ENCODE results near the gene AMT. TPM values are rescaled to one million over a fixed set of nuclear protein-coding genes. Genes with fewer than 3 reads are reported as not detected.

The AMT gene
- total and polyA plus RNA-seq, 2 of the 13 experiments (the other 11 are each of a cell fraction or from before 2014, with no cell fraction given) = 35.3 to 59.0 TPM

DNA sequence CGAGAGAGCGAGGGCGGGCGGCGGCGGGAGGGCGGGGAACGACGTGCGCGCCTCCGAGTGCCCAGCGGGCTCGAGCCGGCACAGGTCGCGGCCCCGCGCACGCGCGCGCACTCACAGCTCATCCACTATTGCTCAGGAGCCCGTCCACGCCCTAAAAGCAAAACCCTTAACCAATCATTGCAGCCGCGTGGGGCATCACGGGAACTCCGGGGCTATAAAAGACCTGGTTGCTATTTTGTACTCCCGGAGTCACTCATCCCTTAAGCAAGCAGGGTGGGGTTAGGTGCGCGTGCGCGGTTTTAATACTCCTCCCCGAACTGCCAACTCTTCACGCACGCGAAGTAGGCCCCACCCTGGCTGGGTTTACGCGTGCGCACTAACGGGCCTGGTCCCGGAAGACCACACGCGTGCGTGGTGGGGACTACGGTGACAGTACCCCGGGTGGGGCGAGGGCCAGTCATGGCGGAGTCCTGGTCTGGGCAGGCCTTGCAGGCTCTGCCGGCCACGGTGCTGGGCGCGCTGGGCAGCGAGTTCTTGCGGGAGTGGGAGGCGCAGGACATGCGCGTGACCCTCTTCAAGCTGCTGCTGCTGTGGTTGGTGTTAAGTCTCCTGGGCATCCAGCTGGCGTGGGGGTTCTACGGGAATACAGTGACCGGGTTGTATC is 10.2 kb downstream of the AMT start, which contains the start of the genes RHOA and TCTA (continued):
- TF ChIP-seq ZNF646 (CRISPR knock-in tag; IDR thresholded peaks at IDR 0.05) (no peak), ELF3 (CRISPR knock-in tag; IDR thresholded peaks at IDR 0.05) (peak; percentile 53; the same call in 1 of the 2 replicates), SRY (CRISPR knock-in tag; IDR thresholded peaks at IDR 0.05) (peak; percentile 88), ZBTB7B (CRISPR knock-in tag; IDR thresholded peaks at IDR 0.05) (peak; percentile 51; the same call in 1 of the 2 replicates), ZNF790 (CRISPR knock-in tag; IDR thresholded peaks at IDR 0.05; ENCODE audit: borderline replicate concordance) (0 out of 2 replicates have a peak, but pooled peaks have one; percentile 11), GATA4 (IDR thresholded peaks at IDR 0.05; ENCODE audit: borderline replicate concordance, low read depth) (peak; percentile 64; the same call in 1 of the 2 replicates), STAT5B (CRISPR knock-in tag; IDR thresholded peaks at IDR 0.05) (peak; percentile 67; the same call in 1 of the 2 replicates), GABPB1 (CRISPR knock-in tag; IDR thresholded peaks at IDR 0.05) (peak; percentile 79), MAZ (IDR thresholded peaks at IDR 0.05; ENCODE audit: borderline replicate concordance, low read depth, low read length) (no peak), MAZ (CRISPR knock-in tag; IDR thresholded peaks at IDR 0.05; ENCODE audit: low read depth) (peak; percentile 82), NR2C2 (CRISPR knock-in tag; IDR thresholded peaks at IDR 0.05; ENCODE audit: borderline replicate concordance) (no peak), ZNF367 (CRISPR knock-in tag; IDR thresholded peaks at IDR 0.05; ENCODE audit: borderline replicate concordance) (no peak; the same call in 1 of the 2 replicates), AGO2 (optimal IDR thresholded peaks at IDR 0.05; ENCODE audit: low read depth, low read length) (no peak), LCORL (IDR thresholded peaks at IDR 0.05) (no peak), LCORL (CRISPR knock-in tag; IDR thresholded peaks at IDR 0.05) (0 out of 2 replicates have a peak, but pooled peaks have one; percentile 14), ZNF337 (CRISPR knock-in tag; IDR thresholded peaks at IDR 0.05; ENCODE audit: borderline replicate concordance, low read depth) (no peak)
- TF ChIP-seq, protein P1, sequence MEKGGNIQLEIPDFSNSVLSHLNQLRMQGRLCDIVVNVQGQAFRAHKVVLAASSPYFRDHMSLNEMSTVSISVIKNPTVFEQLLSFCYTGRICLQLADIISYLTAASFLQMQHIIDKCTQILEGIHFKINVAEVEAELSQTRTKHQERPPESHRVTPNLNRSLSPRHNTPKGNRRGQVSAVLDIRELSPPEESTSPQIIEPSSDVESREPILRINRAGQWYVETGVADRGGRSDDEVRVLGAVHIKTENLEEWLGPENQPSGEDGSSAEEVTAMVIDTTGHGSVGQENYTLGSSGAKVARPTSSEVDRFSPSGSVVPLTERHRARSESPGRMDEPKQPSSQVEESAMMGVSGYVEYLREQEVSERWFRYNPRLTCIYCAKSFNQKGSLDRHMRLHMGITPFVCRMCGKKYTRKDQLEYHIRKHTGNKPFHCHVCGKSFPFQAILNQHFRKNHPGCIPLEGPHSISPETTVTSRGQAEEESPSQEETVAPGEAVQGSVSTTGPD (CRISPR knock-in tag; IDR thresholded peaks at IDR 0.05) = 0 out of 2 replicates have a peak, but pooled peaks have one; percentile 55
- TF ChIP-seq, protein P2, sequence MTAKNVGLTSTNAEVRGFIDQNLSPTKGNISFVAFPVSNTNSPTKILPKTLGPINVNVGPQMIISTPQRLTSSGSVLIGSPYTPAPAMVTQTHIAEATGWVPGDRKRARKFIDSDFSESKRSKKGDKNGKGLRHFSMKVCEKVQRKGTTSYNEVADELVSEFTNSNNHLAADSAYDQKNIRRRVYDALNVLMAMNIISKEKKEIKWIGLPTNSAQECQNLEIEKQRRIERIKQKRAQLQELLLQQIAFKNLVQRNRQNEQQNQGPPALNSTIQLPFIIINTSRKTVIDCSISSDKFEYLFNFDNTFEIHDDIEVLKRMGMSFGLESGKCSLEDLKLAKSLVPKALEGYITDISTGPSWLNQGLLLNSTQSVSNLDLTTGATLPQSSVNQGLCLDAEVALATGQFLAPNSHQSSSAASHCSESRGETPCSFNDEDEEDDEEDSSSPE (CRISPR knock-in tag; IDR thresholded peaks at IDR 0.05) = peak; percentile 13; the same call in 1 of the 2 replicates

Measured in HepG2 (cell line).